HFFc6 (cell line): ENCODE measurements around the gene CLSTN2. TPM values are rescaled to one million over a fixed set of nuclear protein-coding genes. Genes with fewer than 3 reads are reported as not detected.

Source experiments
- DNase-seq: peaks from one replicate; pipeline ENCODE4 v3.0.0-alpha.2; 2018
- H3K27ac Mint-ChIP-seq: 2 replicates; pipeline ENCODE4 v1.8.0; 2020; ENCODE audit warnings: mild to moderate bottlenecking, mixed read lengths
- H3K27me3 Mint-ChIP-seq: 2 replicates; pipeline ENCODE4 v1.8.0; 2021; ENCODE audit warnings: mild to moderate bottlenecking, moderate library complexity, mixed read lengths; ENCODE audit not compliant: insufficient read depth
- H3K36me3 Mint-ChIP-seq: 2 replicates; pipeline ENCODE4 v1.8.0; 2021; ENCODE audit warnings: low read depth, mixed read lengths
- H3K4me1 Mint-ChIP-seq: 2 replicates; pipeline ENCODE4 v1.8.0; 2020; ENCODE audit warnings: low read depth, mixed read lengths
- H3K4me3 Mint-ChIP-seq: 2 replicates; pipeline ENCODE4 v1.8.0; 2020; ENCODE audit warnings: mild to moderate bottlenecking, moderate library complexity, mixed read lengths
- H3K9me3 Mint-ChIP-seq: 2 replicates; pipeline ENCODE4 v1.8.0; 2020; ENCODE audit warnings: mild to moderate bottlenecking, mixed read lengths
- CTCF ChIP-seq: fragments of 200-600 bp; sonication (generic); IDR thresholded peaks from 2 replicates; pipeline ENCODE4 v1.5.0; 2021; ENCODE audit warnings: antibody characterized with exemption, mild to moderate bottlenecking
- total RNA-seq, 6 experiments: library from RNA; stranded (reverse); fragmentation: NEBNext Ultra II Directional; extraction: Animal tissue kit (Norgen Biotek cat#: 25700); gene quantifications; 2 replicates in 1 of 6; 3 replicates in 5 of 6; pipeline ENCODE4 v1.2.3, GENCODE V29; 2021

Gene CLSTN2
- total RNA-seq, 6 experiments from 2014 or later, result 0.05 TPM; not detected in 5

GRCh38 chr3:140368223-140368811 lies 433.3 kb downstream of the CLSTN2 start:
- Mint-ChIP-seq H3K4me1 (no peaks in the 10 kb centered on the region), H3K27me3 (no peaks in the 10 kb centered on the region), H3K4me3 (no peak overlapping the region), H3K9me3 (peaks cover 46% of the 10 kb centered on the region), H3K36me3 (no peaks in the 10 kb centered on the region), H3K27ac (no peak overlapping the region)
- TF ChIP-seq CTCF, result no peak
- no peak for DNase-seq

- Mint-ChIP-seq H3K9me3 (peaks cover 47% of the 10 kb centered on the region), H3K27me3 (no peaks in the 10 kb centered on the region), H3K4me1 (no peaks in the 10 kb centered on the region), H3K27ac (no peak overlapping the region), H3K36me3 (no peaks in the 10 kb centered on the region), H3K4me3 (no peak overlapping the region)
- TF ChIP-seq CTCF, result no peak
- no peak for DNase-seq
These were observed 435.7 kb downstream of the CLSTN2 start for GRCh38 chr3:140370686-140371085.

GRCh38 chr3:140373234-140373633 lies 438.2 kb downstream of the CLSTN2 start:
- Mint-ChIP-seq H3K27me3 (no peaks in the 10 kb centered on the region), H3K4me1 (no peaks in the 10 kb centered on the region), H3K27ac (no peak overlapping the region), H3K4me3 (no peak overlapping the region), H3K9me3 (peaks cover 42% of the 10 kb centered on the region), H3K36me3 (no peaks in the 10 kb centered on the region)
- no peak for DNase-seq
- no peak for TF ChIP-seq CTCF

- Mint-ChIP-seq H3K4me1 (no peaks in the 10 kb centered on the region), H3K27me3 (no peaks in the 10 kb centered on the region), H3K36me3 (no peaks in the 10 kb centered on the region), H3K27ac (no peak overlapping the region), H3K4me3 (no peak overlapping the region), H3K9me3 (peaks cover 44% of the 10 kb centered on the region)
- no peak for DNase-seq
- TF ChIP-seq CTCF, result no peak
These were observed 440.0 kb downstream of the CLSTN2 start for GRCh38 chr3:140375002-140375401.

GRCh38 chr3:140376136-140376889 lies 441.3 kb downstream of the CLSTN2 start:
- no peak for DNase-seq
- no peak overlapping the region for H3K27ac Mint-ChIP-seq
- no peaks in the 10 kb centered on the region; the same call in 1 of the 2 replicates for H3K36me3 Mint-ChIP-seq
- no peaks in the 10 kb centered on the region for H3K4me1 Mint-ChIP-seq
- H3K4me3 Mint-ChIP-seq, result no peak overlapping the region
- H3K27me3 Mint-ChIP-seq, result no peaks in the 10 kb centered on the region
- TF ChIP-seq CTCF, result no peak
- H3K9me3 Mint-ChIP-seq, result peaks cover 45% of the 10 kb centered on the region
